Spinal cord (tissue), 10 donors: ENCODE measurements around the gene UGT3A1. TPM values are rescaled to one million over a fixed set of nuclear protein-coding genes. Genes with fewer than 3 reads are reported as not detected.

Experiments
- DNase-seq, 6 donors: peaks; one replicate each; pipeline versions ENCODE4 v3.0.0 to v3.0.0-alpha.2; 2013 to 2015; ENCODE audit warnings: low spot score in 6 of 6, low read depth in 4 of 6
- H3K27ac ChIP-seq: one replicate; pipeline ENCODE4 v1.5.1; 2013; ENCODE audit warnings: low read depth, low read length, control low read depth
- H3K27me3 ChIP-seq: one replicate; pipeline ENCODE4 v1.6.1; 2013; ENCODE audit warnings: low read length; ENCODE audit not compliant: control insufficient read depth, insufficient read depth
- H3K36me3 ChIP-seq: one replicate; pipeline ENCODE4 v1.6.1; 2013; ENCODE audit warnings: low read length; ENCODE audit not compliant: control insufficient read depth, insufficient read depth
- H3K4me1 ChIP-seq: one replicate; pipeline ENCODE4 v1.6.1; 2013; ENCODE audit warnings: low read length; ENCODE audit not compliant: control insufficient read depth, insufficient read depth
- H3K4me3 ChIP-seq: one replicate; pipeline ENCODE4 v1.5.1; 2013; ENCODE audit warnings: low read depth, low read length, control low read depth
- H3K9me3 ChIP-seq: one replicate; pipeline ENCODE4 v1.6.1; 2013; ENCODE audit warnings: low read length; ENCODE audit not compliant: control insufficient read depth, insufficient read depth
- WGBS: methylation state at CpG from one replicate; pipeline ENCODE4 v1.1.5; 2013; ENCODE audit warnings: missing lambda C conversion rate; ENCODE audit not compliant: insufficient coverage; 5-methylcytosine and 5-hydroxymethylcytosine counted together
- polyA plus RNA-seq, 2 donors: library from polyadenylated mRNA; unstranded; fragments of 120-200 nt; gene quantifications; one replicate each; pipeline ENCODE4 v1.2.1, GENCODE V29; 2013; ENCODE audit not compliant: insufficient read length in 2 of 2
- total RNA-seq, 2 donors: library from RNA; depleted of rRNA in 1 of 2; stranded (reverse); fragments of 120-200 nt in 1 of 2; fragments of >200 nt in 1 of 2; gene quantifications; one replicate each; pipeline versions ENCODE4 v1.2.3 to v1.2.4, GENCODE V29; 2013 to 2014
- donor health status: healthy.

UGT3A1 gene
- total and polyA plus RNA-seq, 4 donors: under 0.01 to 0.74 (median 0.33) TPM; not detected in 1

DNA sequence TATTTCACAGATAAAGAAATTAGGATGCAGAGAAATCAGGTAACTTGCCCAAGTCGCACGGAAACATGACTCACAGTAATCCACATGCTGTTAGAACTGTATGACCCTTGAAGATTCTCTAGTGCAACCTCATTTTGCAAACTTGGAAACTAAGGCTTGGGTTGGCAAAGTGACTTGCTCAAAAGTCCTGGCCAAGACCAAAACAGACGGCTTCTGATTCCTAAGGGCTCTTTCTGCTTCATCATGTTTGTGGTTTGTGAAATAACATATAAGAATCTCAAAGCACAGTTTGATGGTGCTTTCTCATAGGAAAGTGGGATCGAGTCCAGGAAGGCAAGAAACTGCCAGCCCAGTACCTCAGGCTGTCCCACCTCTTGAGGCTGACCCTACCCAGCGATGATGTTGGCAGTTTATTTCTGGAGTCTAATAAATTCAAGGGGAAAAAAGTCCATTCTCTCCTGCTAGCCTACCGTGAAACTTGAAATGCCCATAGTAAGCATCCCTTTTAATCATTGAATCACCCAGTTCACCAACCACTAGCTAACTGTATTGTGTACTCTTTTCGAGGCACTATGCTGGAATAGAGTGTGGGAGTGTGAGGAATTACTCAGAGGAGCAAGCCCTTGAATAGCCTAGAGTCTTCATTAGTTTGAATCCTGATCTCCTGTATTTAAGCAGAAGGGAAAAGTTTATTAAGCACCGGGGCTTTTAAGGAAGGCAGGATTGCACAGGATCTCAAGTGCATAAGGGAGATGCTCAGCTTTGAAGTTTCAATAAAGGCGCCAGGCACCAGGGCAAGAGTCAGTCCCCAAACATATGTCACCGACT, 66.9 kb downstream of the UGT3A1 start:
- peaks cover 15% of the 10 kb centered on the region for H3K27me3 ChIP-seq
- H3K4me1 ChIP-seq: peaks cover 12% of the 10 kb centered on the region
- peak in 1 of 6 donors; percentile 26 for DNase-seq
- H3K27ac ChIP-seq: no peak overlapping the region
- no peaks in the 10 kb centered on the region for H3K9me3 ChIP-seq
- WGBS: 54% methylated on average over 5 of the region's 10 CpGs
- no peaks in the 10 kb centered on the region for H3K36me3 ChIP-seq
- H3K4me3 ChIP-seq: no peak overlapping the region

DNA sequence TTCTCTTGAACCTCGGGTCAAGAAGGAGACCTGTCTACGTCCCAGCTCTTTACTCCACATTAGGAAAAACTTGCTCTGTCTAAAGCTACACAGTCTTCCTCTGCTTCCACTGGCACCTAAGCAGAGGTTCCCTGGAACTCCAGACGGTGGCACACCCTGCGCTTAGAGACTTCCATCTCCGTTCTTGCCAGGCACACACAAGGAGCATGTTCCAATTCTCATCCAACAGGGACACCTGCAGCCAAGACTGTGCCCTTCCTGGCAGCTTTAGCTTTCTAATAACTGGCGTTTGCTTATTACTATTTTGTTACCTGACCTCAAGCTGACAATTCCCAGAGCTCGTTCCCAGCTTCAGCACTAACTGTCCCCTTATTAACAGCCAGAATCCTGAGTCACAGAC, 68.7 kb downstream of the UGT3A1 start:
- no peak overlapping the region for H3K27ac ChIP-seq
- H3K4me3 ChIP-seq: no peak overlapping the region
- no peaks in the 10 kb centered on the region for H3K36me3 ChIP-seq
- no peaks in the 10 kb centered on the region for H3K9me3 ChIP-seq
- 78% methylated on average over 6 of the region's 7 CpGs for WGBS
- H3K4me1 ChIP-seq: peaks cover 12% of the 10 kb centered on the region
- no peak for DNase-seq
- H3K27me3 ChIP-seq: peaks cover 15% of the 10 kb centered on the region

DNA sequence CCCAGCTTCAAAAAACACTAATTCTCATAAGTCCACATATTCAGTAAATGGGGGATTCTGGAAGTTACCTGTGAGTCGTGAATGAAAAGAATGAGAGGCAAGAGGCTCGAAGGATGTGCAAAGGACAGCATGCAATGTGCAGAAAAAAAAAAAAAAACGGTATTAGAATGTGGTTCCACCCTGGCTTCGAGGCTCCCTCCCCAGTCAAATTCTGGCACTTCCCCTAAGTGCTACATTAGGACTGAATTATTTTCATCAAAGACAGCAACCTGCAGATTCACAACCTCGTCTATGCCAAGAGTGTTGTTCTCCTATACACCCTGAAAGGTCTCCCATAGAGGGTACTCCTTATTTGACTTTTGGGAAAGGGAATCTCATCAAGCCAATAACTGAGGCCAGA, 69.3 kb downstream of the UGT3A1 start:
- no peak overlapping the region for H3K27ac ChIP-seq
- H3K4me1 ChIP-seq: peaks cover 12% of the 10 kb centered on the region
- WGBS: 83% methylated on average over 1 of the region's 5 CpGs
- no peak for DNase-seq
- H3K4me3 ChIP-seq: no peak overlapping the region
- no peaks in the 10 kb centered on the region for H3K36me3 ChIP-seq
- H3K27me3 ChIP-seq: peaks cover 15% of the 10 kb centered on the region
- H3K9me3 ChIP-seq: no peaks in the 10 kb centered on the region

DNA sequence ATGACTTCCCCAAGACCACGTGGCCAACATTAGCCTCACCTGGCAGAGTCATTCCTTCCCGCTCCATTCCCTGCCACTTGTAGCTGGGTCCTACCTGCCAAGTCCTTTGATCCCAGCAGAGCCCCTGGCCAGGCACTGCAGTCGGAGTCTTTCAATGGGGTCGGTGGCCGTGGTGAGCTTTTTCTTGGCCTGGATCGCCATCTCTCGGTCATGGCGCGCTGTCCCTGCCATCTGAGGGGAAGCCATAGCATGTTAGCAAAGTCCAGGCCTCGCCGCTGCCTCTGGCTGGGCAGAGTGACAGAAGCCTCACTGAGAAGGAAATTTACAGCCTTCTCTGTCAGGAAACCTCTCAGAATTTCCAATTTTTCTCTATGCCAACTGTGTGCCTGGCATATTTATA, 70.3 kb downstream of the UGT3A1 start:
- Histone ChIP-seq H3K27me3 (peaks cover 15% of the 10 kb centered on the region), H3K27ac (no peak overlapping the region), H3K9me3 (no peaks in the 10 kb centered on the region), H3K4me3 (no peak overlapping the region), H3K36me3 (no peaks in the 10 kb centered on the region), H3K4me1 (peaks cover 8% of the 10 kb centered on the region)
- 62% methylated on average over 11 of the region's 11 CpGs for WGBS
- DNase-seq: peak in 1 of 6 donors; percentile 28

DNA sequence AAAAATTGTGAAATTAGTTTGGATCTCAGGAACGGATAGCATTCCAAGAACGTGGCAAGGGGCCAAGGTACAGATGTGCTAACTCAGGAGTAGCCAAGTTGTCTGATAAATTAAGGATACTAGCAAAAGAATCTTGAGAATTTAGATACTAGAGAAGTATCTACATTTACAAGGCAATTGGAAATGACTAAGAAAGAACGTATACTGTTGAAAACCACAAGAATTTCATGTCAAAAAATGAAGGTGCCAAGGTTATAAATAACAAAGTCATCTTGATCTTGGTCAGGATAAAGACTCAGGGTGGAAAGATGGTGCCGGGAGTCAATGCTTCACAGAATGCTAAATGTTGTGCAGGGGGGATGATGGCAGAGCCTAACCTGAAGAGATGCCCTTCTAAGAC, 72.0 kb downstream of the UGT3A1 start:
- H3K27ac ChIP-seq: no peak overlapping the region
- H3K36me3 ChIP-seq: no peaks in the 10 kb centered on the region
- 92% methylated on average over 2 of the region's 4 CpGs for WGBS
- H3K4me3 ChIP-seq: no peak overlapping the region
- H3K9me3 ChIP-seq: no peaks in the 10 kb centered on the region
- DNase-seq: no peak
- no peaks in the 10 kb centered on the region for H3K4me1 ChIP-seq
- H3K27me3 ChIP-seq: peaks cover 2% of the 10 kb centered on the region

DNA sequence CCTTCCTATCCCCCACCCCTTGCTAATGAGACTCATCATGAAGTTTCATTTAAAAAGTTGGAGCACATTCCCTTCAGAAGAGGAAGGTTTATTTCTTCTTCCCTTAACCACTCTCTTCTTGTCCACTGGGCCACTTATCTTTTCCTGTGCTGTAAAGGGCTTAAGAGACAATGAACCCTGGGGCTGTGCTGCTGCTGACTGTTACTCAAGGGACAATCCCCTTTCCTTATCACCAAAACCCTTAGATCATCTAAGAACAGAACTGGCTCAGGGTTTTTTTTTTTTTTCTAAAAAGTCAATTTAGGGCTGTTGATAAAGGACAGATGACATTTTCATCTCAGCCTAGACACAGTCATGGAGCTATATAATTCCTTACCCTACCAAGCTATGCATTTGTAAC, 82.4 kb downstream of the UGT3A1 start:
- no peaks in the 10 kb centered on the region for H3K36me3 ChIP-seq

DNA sequence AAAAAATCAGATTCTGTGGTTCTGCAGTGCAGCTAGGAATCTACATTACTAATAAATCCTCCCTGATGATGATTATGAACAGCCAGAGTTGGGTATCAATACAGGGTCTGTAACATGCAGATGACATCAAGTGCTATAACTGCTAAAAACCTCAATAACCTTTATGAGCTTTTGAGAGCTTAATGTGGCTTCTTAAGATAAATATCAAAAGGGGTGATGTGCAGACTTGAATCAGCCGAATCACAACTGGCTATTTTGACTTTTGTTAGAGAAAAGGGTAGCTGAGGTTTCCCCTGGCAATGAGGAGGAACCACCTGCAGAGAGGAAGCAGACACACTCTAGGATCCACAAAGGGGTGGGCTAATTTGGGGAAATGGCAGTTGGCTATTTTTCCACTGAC, 83.0 kb downstream of the UGT3A1 start:
- Histone ChIP-seq H3K9me3 (peaks cover 2% of the 10 kb centered on the region), H3K27me3 (no peaks in the 10 kb centered on the region), H3K4me1 (no peaks in the 10 kb centered on the region), H3K36me3 (no peaks in the 10 kb centered on the region), H3K4me3 (no peak overlapping the region), H3K27ac (no peak overlapping the region)
- no peak for DNase-seq
- 50% methylated on average over 1 of the region's 1 CpG for WGBS

More for the DNA sequence above, 82.4 kb downstream of the UGT3A1 start:
- no peak for DNase-seq
- H3K27me3 ChIP-seq: no peaks in the 10 kb centered on the region
- H3K9me3 ChIP-seq: peaks cover 2% of the 10 kb centered on the region
- H3K4me3 ChIP-seq: no peak overlapping the region
- no peaks in the 10 kb centered on the region for H3K4me1 ChIP-seq
- H3K27ac ChIP-seq: no peak overlapping the region

DNA sequence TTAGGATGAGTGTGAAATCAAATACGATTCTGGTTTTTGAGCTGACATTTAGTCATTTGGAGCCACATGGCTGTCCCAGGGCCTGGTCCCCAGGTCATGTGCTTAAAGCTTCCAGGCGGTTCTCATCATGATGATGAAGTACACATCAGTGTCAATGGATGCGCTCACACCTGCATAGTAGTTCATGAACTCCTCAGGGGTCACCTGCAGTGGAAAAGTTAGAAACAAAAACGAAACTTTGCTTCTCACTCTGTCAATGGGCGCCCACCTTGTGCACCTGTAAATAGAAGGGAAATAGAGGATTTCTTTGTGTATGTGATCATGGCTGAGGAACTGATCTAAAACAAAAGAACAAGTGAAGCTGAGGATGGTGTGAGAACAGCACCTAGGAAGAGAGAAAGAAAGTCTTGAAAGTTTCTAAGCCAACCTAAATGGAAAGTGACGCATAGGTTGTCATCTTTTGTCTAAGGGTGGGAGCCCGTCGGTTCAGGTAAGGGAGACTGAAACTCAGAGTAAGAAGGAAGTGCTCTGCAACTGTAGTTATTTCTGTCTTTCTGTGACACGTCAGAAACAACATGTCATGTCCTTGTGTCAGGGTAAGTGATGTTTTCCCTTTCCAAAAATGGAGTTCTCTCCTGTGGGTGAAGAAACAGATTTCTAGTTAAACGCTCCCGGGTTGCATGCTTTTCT, 86.6 kb downstream of the UGT3A1 start:
- DNase-seq: no peak

DNA sequence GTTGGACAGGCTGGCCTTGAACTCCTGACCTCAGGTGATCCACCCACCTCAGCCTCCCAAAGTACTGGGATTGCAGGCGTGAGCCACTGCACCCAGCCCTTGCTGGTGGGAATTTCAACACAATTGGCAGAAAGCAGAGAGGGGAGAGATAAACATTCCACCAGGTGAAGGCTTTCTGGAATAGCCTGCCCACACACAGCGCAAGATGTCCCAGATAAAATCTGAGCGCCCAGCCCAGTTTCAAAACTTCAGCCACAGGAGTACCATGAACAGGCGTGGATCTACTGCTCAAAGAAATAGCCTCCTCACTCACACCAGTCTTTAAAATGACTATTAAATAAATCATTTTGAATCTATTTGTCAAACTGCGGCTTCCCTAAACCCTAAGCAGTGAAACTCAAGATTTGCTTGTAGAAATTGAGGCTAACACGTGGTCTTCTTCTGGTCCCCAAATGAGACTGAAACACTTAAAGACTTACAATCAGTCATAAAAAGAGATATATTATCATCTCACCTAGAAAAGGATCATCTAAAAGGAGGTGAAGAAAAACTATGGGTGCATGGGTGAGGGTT, 87.5 kb downstream of the UGT3A1 start:
- DNase-seq: no peak
- 90% methylated on average over 3 of the region's 6 CpGs for WGBS
- no peaks in the 10 kb centered on the region for H3K36me3 ChIP-seq

More for the DNA sequence above, 86.6 kb downstream of the UGT3A1 start:
- Histone ChIP-seq H3K27me3 (no peaks in the 10 kb centered on the region), H3K4me3 (no peak overlapping the region), H3K27ac (no peak overlapping the region), H3K36me3 (no peaks in the 10 kb centered on the region), H3K9me3 (peaks cover 2% of the 10 kb centered on the region), H3K4me1 (no peaks in the 10 kb centered on the region)
- 94% methylated on average over 9 of the region's 11 CpGs for WGBS

More for the DNA sequence above, 87.5 kb downstream of the UGT3A1 start:
- Histone ChIP-seq H3K27me3 (no peaks in the 10 kb centered on the region), H3K9me3 (peaks cover 2% of the 10 kb centered on the region), H3K4me3 (no peak overlapping the region), H3K4me1 (no peaks in the 10 kb centered on the region), H3K27ac (no peak overlapping the region)
